Esophagus muscularis mucosa (tissue), 3 donors: ENCODE measurements around the gene ACTR1B.
"Not testable (repeated sequence)": the region's sequence is repeated elsewhere in the genome, so short reads cannot be mapped to it uniquely, and the experiment has no call there.

Experiments used
- POLR2A ChIP-seq: fragments of 450-650 bp; IDR thresholded peaks from one replicate; pipeline ENCODE4 v1.6.1; 2017; ENCODE audit warnings: antibody characterized with exemption, moderate library complexity, mild to moderate bottlenecking, low read depth
- TF ChIP-seq, protein P1 (sequence below), 3 experiments: fragments of 200-600 bp in 2 of 3; fragments of 450-650 bp in 1 of 3; sonication (generic) in 2 of 3; IDR thresholded peaks; one replicate each; pipeline ENCODE4 v1.5.1; 2017 to 2019; ENCODE audit warnings: antibody characterized with exemption in 3 of 3, mild to moderate bottlenecking in 2 of 3, moderate library complexity in 1 of 3

GRCh38 chr2:97611895-97612294 lies 51.9 kb downstream of the ACTR1B start:
- TF ChIP-seq, protein P1, sequence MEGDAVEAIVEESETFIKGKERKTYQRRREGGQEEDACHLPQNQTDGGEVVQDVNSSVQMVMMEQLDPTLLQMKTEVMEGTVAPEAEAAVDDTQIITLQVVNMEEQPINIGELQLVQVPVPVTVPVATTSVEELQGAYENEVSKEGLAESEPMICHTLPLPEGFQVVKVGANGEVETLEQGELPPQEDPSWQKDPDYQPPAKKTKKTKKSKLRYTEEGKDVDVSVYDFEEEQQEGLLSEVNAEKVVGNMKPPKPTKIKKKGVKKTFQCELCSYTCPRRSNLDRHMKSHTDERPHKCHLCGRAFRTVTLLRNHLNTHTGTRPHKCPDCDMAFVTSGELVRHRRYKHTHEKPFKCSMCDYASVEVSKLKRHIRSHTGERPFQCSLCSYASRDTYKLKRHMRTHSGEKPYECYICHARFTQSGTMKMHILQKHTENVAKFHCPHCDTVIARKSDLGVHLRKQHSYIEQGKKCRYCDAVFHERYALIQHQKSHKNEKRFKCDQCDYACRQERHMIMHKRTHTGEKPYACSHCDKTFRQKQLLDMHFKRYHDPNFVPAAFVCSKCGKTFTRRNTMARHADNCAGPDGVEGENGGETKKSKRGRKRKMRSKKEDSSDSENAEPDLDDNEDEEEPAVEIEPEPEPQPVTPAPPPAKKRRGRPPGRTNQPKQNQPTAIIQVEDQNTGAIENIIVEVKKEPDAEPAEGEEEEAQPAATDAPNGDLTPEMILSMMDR (IDR thresholded peaks at IDR 0.05), result not testable (repeated sequence)
- TF ChIP-seq POLR2A, result not testable (repeated sequence)
